CD4-positive, alpha-beta T cell treated with Interleukin-17A for 4 hours (primary cell): ENCODE results near the gene TEX44.
A peak's percentile ranks its signal among the peaks of the same experiment; 100 is the strongest.
"Not testable (repeated sequence)": the region's sequence is repeated elsewhere in the genome, so short reads cannot be mapped to it uniquely, and the experiment has no call there.

Experiments
- DNase-seq: peaks from one replicate; pipeline ENCODE4 v3.0.0-alpha.2; 2020; ENCODE audit warnings: mixed read lengths

TEX44 gene

DNA sequence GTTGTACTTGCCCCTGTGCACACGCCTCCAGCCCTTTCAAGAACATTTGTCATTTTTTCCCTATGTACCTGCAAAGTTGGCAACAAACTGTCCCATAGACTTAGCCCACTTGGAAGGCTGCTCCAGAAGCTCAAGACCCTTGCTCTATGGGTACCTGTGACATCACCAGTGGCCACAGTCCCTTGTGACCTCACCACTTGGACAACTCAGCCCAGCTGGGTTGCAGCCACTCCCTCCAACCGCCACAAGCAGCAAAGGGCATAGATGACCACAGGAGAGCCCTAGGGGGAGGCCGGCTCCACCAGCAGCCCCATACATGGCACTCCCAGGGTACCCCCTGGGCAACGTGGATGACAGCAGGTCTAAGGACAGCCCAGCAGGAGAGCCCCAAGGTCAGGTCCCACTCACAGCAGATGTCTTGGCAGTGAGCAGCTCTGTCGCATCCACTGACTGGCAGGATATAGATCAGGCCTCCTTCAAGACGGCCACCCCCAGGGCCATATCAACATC lies at the start of gene TEX44:
Gene TEX44, plus strand, starts transcription at position 229 of the 510 bp plus-strand sequence. Its CDS starts 88 bp downstream, at position 317.
- DNase-seq: no peak

GRCh38 chr2:231545105-231545902 lies 47.4 kb upstream of the TEX44 start:
- DNase-seq: peak; percentile 34

DNA sequence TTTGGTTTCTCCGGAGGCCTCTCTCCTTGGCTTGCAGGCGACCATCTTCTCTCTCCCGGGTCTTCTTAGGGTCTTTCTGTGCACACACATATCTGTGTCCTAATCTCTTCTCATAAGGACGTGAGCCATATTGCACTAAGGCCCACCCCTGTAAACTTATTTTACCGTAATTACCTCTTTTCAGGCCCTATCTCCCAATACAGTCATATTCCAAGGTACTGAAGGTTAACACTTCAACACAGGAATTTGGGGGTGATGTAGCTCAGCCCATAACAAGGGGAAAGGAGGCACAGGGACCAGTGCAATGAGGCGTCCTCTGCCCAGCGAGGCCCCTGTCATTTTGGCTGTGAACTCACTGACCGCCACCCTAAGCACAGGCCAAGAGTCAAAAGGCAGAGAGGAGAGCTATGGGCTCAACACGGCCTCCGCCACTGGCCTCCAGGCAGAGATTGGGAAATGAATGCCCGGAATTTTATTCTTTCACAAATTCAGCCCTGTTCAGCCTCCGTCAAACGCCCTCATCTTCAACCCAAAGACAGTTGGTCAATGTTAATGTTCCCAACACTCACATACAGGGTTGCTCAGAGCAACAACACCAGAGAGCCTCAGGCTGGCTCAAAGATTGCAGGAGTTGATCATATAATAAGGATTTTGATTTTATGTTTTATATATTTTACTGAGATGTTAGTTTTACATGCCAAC lies 46.5 kb upstream of the TEX44 start:
- DNase-seq: no peak

DNA sequence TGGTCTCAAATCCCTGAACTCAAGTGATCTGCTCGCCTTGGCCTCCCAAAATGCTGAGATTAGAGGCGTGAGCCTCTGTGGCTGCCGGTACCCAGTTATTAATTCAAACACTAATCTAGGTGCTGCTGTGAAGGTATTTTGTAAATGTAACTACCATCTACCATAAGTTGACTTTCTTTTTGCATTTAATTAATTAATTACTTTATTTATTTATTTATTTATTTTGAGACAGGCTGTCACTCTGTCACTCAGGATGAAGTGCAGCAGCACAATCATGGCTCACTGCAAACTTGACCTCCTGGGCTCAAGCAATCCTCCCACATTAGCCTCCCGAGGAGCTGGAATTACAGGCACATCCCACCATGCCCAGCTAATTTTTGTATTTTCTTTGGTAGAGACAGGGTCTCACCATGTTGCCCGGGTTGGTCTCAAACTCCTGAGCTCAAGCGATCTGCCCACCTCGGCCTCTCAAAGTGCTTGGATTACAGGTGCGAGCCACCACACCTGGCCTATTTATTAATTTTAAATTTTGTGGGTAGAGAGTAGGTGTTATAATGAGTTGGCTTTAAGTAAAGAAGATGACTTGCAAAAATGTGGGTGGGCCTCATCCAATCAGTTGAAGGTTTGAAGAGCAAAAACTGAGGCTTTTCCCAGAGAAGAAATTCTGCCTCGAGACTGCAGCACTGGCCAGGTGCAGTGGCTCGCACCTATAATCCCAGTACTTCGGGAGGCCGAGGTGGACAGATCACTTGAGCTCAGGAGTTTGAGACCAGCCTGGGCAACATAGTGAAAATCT lies 45.2 kb upstream of the TEX44 start:
- no peak for DNase-seq

- no peak for DNase-seq
Observed at GRCh38 chr2:231548752-231549151, 43.9 kb upstream of the TEX44 start.

- peak; percentile 13 for DNase-seq
Observed at GRCh38 chr2:231549446-231550239, 43.0 kb upstream of the TEX44 start.

DNA sequence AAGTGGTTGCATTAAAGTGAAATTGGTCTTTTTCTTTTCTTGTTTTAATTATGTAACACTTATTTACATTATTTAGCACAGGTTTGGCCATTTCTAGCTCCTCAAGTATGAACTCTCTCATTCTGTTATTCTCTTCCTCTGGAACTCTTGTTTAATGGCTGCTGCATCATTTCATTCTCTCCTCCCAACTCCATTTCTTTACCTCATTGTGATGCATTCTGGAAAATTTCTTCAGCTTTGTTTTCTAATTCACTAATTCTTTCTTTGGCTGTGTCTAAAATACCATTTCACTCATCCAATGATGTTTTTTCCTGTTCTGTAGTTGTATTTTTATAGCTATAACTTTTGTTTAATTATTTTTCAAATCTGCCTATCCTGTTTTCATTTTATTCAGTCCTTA lies 39.9 kb upstream of the TEX44 start:
- no peak for DNase-seq

DNA sequence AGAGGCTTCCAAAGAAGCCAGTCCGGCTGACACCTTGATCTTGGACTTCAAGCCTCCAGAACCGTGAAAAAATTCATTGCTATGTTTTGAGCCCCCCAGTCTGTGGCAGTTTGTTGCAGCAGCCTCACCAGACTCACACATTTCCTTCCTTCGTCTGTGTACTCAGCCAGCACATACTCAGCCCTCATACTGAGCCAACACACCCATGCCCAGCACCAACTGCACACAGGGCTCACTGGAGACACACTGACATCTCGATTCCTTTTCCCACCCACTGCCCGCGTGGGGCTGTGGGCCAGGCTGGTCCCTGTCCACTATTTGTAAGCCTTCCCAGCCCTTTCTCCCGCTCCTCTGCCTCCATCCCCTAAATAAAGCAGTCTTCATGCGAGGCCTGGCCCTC lies 38.3 kb upstream of the TEX44 start:
- no peak for DNase-seq

DNA sequence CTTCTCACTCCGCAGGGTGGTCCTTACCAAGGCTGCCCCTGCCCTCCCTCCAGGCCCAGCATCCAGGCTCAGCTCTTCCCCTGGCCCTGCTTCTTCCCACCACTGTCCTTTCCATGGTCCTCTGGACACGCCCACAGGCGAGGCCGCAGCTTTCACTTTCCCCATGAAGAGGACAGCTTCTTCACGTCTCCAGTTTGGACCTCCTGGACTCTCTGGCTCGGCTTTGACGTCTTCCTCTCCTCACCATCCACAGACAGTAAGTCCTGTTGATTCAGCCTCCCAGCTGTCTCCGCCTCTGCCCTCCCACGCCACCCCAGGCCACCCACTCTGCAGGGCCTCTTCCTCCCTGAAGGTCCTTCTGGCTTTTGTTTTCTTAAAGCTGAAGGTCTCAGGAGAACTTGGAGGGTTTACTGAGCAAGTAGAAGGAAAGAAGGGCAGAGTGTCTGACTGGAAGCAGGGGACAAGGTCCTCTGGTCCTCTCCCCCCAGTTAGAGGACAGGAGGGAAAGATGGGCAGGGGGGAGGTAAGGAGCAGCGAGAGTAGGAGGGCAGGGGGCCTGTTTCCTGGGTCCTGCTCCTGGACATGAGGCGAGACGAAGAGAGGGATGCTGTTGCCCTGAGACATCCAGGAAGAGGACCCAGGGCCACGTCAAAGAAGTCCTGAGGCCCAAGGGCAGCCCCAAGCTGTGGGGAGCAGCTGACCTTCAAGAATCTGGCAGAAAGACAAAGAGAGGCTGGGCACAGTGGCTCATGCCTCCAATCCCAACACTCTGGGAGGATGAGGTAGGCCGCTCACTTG lies 37.7 kb upstream of the TEX44 start:
- DNase-seq: no peak

DNA sequence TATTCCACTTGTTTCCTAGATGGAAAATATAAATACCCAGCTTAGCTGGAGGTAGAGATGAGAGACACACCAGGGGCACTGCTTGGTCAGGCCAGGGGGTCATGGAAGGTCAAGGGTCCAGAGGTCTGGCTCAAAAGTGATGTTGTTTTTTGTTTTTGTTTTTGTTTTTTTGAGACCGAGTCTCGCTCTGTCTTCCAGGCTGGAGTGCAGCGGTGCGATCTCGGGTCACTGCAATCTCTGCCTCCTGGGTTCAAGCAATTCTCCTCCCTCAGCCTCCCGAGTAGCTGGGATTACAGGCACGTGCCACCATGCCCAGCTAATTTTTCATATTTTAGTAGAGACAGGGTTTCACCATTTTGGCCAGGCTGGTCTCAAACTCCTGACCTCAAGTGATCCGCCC lies 36.2 kb upstream of the TEX44 start:
- DNase-seq: not testable (repeated sequence)

- no peak for DNase-seq
Observed at GRCh38 chr2:231556981-231557380, 35.7 kb upstream of the TEX44 start.

GRCh38 chr2:231557571-231558217 lies 35.0 kb upstream of the TEX44 start:
- peak; percentile 64 for DNase-seq

DNA sequence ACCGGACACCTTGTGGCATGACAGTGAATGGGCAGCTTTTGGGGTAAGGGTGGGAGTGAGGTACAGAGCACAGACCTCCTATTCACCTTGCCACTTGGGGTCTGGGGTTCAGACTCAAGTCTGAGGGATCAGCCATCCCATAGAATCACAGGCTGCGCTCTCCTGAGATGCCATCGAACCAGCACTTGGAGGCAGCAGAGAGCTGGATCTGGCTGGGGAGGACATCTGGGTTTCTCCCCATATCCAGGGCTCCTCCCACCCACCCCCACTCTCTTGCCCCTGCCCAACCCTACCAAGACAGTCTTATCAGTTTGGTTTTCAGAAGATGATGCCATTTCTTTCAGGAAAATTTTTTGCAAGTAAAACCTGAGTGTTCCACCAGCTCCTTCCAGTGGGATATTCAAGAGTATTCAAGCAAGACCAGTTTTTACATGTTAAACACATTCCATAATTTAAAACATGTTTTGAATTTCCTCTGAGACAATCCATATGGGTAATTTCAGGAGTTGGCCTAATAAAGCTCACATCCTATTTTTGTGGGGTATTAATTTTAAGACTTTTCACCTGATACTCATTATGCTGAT lies 29.2 kb upstream of the TEX44 start:
- DNase-seq: peak; percentile 17

GRCh38 chr2:231565887-231566594 lies 26.6 kb upstream of the TEX44 start:
- no peak for DNase-seq

DNA sequence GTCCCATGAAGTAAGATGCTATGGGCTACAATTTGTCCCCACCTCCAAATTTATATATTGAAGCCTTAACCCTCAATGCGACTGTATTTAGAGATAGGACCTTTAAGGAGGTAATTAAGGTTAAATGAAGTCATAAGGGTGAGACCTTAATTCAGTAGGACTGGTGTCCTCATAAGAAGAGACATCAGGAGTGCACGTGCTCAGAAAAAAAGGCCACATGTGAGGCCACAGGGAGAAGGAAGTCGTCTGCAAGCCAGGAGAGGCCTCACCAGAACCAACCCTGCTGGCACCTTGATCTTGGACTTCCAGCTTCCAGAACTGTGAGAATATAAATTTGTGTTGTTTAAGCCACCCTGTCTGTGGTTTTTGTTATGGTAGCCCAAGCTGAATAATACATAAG lies 25.5 kb upstream of the TEX44 start:
- DNase-seq: no peak

DNA sequence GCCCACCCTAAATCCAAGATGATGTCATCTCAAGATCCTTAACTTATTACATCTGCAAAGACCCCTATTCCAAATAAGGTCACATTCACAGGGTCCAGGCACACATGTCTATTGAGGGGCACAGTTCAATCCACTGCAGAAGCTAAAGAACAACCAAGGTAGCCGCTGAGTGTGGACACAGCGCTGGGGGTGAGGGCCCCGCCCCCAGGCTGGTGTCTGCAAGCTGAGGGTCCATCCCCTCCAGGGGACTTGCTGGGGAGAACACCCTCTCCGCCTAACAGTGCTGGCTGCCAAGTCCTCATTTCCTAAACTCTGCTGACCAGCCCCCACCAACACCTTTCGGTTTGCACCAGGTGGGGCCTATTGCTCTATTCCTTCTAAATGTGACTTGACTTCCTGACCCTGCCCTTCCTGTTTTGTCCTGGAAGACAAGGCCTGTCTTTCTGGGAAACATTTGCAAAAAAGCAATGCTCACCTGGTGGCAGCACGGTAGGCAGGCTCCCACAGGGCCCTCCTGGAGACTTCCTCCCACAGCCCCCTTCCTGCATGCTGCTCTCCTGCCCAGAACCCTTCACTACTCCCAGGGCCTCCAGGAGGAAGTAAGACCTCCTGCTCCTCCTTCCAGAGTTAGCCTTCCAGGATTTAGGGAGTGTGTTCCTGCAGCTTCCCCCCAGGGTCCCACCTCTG lies 24.4 kb upstream of the TEX44 start:
- no peak for DNase-seq

DNA sequence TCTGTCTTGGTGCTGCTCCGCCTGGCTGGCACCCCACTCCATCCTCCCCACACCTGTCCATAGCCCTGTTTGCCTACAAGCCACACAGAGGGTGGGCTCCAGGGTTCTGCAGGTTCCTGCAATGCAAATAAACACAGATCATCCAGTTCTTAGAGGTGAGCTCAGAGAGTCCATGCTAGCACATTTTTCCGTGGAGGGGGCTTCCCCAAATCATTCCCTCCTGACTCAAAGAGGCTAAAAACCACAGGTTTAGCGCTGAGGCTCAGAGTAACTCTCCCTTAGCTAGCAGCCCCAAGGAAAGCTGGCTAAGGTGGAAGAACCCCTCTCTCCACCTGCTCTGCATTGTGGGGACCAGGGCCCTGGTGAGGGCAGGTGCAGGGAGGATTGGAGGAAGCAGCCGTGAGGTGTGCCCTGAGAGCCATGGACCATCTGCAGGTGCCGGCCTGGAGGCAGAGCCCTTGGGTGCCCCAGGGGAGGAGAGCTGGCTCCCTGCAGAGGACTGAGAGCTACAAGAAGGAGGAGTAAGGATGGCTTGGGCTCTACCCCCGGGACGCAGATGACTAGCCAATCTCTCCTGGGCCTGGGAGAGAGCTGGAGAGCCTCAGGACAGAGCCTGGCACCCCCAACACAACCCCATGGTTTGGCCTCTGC lies 23.8 kb upstream of the TEX44 start:
- DNase-seq: no peak

DNA sequence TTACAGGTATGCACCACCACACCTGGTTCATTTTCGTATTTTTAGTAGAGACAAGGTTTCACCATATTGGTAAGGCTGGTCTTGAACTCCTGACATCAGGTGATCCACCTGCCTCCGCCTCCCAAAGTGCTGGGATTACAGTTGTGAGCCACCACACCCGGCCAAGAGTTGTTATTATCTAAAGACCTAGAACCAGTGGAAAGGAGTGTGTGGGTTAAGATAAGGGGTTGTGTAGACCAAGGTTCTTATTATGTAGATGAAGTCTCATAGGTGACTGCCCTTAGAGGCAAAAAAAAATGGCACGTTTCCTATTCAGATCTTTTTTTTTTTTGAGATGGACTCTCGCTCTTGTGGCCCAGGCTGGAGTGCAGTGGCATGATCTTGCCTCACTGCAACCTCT lies 21.7 kb upstream of the TEX44 start:
- DNase-seq: not testable (repeated sequence)
